Cardiac septum (tissue), 1 donor: ENCODE measurements around the gene FBXO22. TPM values are rescaled to one million over a fixed set of nuclear protein-coding genes. Genes with fewer than 3 reads are reported as not detected.
"Not testable (repeated sequence)": the region's sequence is repeated elsewhere in the genome, so short reads cannot be mapped to it uniquely, and the experiment has no call there.

Experiments used
- DNase-seq: peaks from one replicate; pipeline ENCODE4 v3.0.0-alpha.2; 2020; ENCODE audit warnings: low spot score
- intact Hi-C: fragments of 100-400 bp; cut with DNase I; formaldehyde crosslinking; loops from one replicate; pipeline ENCODE4 v1.14.0; 2022
- total RNA-seq: library from RNA; stranded (reverse); fragmentation: NEBNext Ultra II Directional; extraction: Animal tissue kit (Norgen Biotek cat#: 25700); gene quantifications from one replicate; pipeline ENCODE4 v1.2.1, GENCODE V29; 2021
- donor health status: DM: no; HTN: no; CAD: no.

Gene FBXO22
- total RNA-seq, 1 donor from 2014 or later: 19.1 TPM

DNA sequence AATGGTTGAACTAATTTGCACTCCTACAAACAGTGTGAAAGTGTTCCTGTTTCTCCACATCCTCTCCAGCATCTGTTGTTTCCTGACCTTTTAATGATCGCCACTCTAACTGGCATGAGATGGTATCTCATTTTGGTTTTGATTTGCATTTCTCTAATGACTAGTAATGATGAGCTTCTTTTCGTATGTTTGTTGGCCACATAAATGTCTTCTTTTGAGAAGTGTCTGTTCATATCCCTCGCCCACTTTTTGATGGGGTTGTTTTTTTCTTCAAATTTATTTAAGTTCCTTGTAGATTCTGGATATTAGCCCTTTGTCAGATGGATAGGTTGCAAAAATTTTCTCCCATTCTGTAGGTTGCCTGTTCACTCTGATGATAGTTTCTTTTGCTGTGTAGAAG, 6.7 kb downstream of the FBXO22 start:
- intact Hi-C loops, DNase-seq: not testable (repeated sequence)

DNA sequence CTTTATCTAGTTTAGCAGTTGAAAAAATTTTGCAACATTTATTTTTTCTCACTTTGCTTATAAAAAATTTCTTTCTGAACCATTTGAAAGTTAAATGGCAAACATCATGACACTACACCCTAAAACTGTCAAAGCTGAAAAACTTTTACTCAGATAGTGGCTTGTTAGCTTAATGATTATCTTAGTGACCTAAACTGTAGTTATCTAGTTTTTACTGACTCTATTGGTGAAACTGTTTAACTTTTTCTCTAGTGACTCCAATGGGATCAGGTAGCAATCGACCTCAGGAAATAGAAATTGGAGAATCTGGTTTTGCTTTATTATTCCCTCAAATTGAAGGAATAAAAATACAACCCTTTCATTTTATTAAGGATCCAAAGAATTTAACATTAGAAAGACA, 13.3 kb downstream of the FBXO22 start:
- no peak for DNase-seq
- intact Hi-C loops: no loop called here

DNA sequence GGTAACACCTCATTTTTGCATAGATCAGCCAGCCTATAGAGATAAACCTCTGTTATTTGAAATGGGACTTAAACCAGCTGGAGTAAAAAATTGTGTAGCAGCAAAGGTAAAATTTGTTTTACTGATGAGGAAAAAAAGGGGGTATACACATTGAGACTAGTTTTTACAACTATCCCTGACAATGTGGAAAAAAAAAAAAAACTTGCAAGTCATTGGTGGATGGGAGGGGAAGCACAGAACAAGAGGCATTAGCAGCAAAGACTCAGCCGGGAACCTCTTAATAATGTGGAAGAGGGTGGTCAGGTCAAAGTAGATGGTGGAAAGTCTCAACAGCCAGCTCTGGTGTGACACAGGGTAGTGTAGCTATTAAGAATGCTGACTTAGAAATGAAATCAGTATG, 14.5 kb downstream of the FBXO22 start:
- intact Hi-C loops: no loop called here

DNA sequence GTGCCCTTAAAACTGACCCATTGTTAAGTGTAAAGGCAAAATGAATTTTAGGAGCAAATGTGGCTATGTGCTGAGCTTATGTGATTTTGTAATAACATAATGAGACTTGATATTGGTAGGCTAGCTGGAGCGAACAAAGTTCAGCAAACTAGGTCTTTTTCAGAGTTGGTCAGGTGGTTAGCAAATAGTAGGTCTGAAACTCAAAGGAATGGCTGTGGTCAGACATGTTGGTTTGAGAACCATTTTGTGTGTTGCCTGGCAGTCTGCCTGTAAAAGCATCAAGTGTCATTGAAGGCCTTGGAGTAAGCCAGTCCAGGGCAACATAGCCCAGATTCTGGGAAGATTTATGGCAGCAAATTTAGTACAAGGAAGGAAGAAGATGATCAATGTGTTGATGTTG, 16.4 kb downstream of the FBXO22 start:
- intact Hi-C loops: loop anchor here (5.0 kb wide), 1 partner anchor 108 kb away; no protein-coding TSS in a partner anchor
- no peak for DNase-seq

More for the DNA sequence above, 14.5 kb downstream of the FBXO22 start:
- DNase-seq: no peak

DNA sequence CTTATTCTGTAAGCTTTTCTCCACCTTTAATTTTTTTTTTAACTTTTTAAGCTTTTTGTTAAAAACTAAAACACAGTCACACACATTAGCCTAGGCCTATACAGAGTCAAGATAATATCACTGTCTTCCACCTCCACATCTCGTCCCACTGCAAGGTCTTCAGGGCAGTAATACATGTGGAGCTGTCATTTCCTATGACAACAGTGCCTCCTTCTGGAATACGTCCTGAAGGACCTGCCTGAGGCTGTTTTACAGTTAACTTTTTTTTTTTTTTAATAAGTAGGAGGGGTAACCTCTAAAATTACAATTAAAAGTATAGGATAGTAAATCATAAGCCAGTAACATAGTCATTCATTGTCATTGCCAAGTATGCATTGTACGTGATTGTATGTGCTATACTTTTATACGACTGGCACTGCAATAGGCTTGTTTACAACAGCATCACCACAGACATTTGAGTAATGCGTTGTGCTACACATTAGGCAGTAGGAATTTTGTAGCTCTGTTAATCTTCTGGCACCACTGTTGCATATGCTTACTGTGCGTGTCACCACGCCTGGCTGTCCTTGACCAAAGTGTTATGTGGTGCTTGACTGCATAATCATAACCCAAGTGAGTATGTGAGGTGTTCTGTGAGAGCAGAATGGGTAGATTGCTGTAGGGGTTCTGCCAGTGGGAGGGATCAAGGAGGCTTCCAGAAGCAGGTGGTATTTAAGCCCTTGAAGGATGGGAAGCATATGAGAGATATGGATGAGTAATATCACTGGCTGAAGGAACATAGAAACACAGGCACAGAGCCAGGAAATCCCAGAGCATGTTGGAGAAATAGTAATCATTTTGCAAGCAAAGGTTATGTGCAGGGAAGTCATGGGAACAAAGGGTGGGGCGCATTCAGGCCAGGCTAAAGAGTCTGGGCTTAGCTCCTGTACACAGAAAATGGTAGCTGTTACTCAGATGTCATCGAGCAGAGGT, 18.3 kb downstream of the FBXO22 start:
- DNase-seq: no peak
- intact Hi-C loops: loop anchor here (5.0 kb wide), 1 partner anchor 110 kb away; no protein-coding TSS in a partner anchor

GRCh38 chr15:75923756-75924155, 20.1 kb downstream of the FBXO22 start:
- intact Hi-C loops: loop anchor here (5.0 kb wide), 1 partner anchor 111 kb away; no protein-coding TSS in a partner anchor
- DNase-seq: no peak

- intact Hi-C loops: loop anchor here (5.0 kb wide), 1 partner anchor 112 kb away; no protein-coding TSS in a partner anchor
- DNase-seq: no peak
These were observed 20.9 kb downstream of the FBXO22 start for GRCh38 chr15:75924576-75924975.

- DNase-seq: no peak
- intact Hi-C loops: no loop called here
These were observed 21.8 kb downstream of the FBXO22 start for GRCh38 chr15:75925440-75925839.

- intact Hi-C loops: no loop called here
- DNase-seq: no peak
These were observed 23.3 kb downstream of the FBXO22 start for GRCh38 chr15:75926931-75927330.

DNA sequence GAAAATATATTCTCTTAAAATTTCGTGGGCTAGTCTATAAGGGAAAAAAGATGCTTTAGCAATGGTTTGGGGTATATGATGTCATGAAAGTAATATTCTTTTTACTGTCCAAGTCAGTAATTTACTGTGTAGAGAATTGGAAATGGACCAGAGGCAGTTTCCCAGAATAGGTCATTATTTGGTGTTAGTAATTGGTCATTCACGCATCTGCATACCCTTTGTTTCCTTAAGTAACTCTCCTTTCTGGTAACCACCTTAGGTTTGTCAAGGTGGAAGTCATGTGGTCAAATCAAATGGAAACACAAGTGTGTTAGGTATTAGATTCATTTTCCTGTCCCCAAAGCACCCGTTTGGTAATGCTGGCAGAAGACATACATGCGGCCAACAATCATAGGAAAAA, 23.9 kb downstream of the FBXO22 start:
- intact Hi-C loops: no loop called here
- DNase-seq: no peak

DNA sequence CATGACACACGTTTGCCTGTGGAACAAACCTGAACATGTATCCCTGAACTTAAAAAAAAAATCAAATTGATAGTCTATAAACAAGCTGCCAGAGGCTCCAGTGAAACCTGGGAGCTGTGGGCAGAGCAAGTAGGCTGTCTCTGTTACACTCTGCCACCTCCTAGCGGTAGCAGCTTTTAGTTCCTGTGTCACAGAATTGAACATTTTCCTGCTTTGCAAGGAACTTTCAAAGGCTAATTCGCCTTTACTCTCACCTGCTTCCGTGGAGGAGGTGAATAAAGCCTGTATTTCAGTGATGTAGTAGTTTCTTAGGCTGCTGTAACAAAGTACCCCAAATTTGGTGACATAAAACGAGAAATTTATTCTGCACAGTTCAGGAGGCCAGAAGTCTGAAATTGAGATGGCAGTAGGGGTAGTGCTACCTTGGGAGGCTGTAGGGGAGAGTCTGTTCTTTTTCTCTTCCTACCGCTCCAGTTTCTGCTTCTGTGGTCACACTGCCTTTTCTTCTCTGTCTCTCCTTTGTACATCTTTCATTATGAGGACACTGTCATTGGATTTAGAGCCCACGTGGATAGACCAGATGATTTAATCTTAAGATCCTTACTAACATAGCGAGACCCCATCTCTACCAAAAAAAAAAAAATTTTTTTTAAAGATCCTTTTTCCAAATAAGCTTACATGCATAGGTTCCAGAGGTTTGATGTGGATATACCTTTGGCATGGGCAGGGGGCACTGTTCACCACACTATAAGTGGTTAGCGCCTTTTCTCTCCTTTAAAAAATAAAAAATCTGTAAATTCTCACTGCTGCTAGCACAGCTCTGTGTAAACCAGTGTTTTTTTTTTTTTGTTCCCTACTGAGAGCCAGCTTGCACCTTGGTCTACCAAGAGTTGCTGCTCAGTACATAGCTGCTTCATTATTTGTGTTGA, 25.3 kb downstream of the FBXO22 start:
- intact Hi-C loops: no loop called here

DNA sequence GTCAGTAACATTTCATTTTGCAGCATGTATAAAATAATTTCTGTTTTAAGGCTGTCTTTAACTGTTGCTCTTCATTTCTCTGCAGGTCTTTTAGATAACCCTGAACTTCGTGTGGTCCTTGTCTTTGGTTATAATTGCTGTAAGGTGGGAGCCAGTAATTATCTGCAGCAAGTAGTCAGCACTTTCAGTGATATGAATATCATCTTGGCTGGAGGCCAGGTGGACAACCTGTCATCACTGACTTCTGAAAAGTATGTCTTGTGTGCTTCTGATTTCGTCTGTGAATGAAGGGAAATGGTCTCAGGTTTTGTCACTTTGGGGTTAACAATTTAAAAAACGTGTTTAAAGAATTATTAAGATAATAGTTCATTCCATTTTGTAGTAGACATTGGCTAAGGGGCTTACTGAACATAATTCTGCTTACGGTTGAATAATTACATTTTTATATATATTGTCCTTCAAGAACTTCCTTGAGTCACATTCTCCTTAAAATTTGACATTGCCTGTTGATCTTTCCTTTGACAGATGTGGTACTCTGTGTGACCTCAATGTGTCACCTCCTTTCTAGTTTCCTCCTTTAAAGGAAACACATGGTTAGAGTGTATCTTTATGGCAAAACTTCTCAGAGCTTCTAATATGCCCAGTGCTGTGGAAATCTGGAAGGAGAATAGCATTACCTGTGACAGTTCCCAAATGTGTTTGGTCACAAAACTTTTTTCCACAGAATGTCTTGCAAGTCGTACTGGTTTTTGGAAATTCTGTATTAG, 26.3 kb downstream of the FBXO22 start:
- no peak for DNase-seq
- intact Hi-C loops: no loop called here

More for the DNA sequence above, 25.3 kb downstream of the FBXO22 start:
- DNase-seq: no peak

DNA sequence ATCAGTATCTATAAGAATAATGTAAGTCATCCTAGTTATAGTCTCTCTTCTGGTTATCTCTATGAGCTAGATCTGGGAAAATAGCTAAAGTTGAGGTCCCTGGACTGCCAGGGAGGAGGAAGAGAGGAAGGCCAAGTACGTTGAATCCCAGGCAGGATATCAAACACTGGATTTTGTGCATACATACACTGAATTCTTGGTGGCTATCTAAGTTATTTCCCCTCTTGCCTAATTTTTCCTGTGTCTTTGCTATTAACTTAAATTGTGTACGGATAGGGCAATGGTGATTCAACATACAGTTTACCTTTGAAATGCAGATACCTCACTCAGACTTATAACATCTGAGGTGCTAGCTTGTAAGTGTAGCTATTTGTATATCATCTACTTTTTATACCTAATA, 27.2 kb downstream of the FBXO22 start:
- intact Hi-C loops: no loop called here
- no peak for DNase-seq

- no peak for DNase-seq
- intact Hi-C loops: no loop called here
These were observed 38.8 kb downstream of the FBXO22 start for GRCh38 chr15:75942464-75942863.

DNA sequence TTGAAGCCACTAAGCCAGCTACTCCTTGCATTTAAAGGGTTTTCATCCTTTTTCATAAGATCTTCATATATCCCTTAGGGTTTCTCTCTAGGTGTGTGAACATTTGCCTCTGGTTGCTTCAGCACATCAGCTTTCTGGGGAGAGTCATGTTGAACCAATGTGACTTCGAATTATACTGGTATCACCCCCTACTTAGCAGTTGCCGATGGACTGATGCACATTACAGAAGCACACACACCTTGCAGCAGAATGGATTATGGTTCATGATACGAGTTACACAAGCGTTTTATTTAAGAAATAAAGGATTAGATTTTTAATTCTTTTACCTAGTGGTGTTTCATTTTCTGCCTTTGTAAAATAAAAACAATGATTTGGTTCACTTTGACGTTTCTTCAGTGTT, 39.6 kb downstream of the FBXO22 start:
- no peak for DNase-seq
- intact Hi-C loops: no loop called here

DNA sequence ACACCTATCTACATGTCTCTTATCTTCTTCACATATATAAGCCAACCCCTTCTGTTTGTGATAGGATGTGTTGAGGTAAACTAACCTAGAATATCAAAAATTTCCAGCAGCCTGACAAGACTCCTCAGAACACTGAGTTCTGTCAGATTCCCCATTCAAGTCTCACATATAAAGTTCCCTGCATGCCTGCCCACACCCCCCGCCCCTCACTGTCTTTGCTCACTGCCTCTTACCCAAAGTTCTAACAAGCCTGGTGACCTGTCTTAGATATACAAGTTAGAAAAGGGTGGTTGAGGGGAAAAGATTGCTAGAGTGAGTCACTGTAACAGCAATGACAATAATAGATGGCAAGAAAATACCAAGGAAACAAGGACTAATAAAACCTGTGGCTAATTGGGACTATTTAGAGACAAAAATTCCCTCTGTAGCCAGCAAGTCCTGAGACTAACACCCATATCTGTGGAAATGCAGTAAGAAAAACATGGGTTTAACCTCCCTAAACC, 40.1 kb downstream of the FBXO22 start:
- intact Hi-C loops: no loop called here
- no peak for DNase-seq

DNA sequence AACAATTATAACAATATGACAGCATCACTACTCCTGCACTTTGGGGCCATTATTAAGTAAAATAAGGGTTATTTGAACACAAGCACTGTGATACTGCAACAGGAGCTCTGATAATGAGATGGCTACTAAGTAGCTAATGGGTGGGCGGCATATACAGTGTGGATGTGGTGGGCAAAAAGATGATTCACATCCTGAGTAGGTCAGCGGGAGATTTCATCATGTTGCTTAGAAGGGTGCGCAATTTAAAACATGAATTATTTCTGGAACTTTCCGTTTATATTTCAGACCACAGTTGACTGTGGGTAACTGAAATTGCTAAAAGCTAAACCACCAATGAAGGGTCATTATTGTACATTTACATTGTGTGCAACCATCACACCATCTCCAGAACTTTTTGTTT, 42.3 kb downstream of the FBXO22 start:
- intact Hi-C loops: no loop called here
- no peak for DNase-seq

DNA sequence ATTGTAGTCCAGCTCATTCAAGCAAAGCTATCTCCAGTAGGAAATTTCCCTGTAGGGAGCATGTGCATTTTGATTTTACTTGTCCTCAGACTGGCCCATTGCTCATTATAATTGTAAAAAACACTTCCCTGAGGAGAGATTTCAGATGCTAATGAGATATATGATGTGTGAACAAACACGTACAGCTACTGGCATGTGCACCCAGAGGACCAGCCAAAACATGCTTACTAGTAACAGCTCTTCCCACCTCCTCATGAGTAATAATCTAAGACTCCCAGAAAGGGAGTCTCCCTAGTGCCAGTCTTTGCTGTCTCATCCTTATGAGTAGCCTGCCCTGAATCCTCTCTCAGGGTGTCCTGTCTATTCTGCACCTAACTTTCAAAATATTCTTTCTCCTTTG, 43.4 kb downstream of the FBXO22 start:
- intact Hi-C loops: no loop called here

DNA sequence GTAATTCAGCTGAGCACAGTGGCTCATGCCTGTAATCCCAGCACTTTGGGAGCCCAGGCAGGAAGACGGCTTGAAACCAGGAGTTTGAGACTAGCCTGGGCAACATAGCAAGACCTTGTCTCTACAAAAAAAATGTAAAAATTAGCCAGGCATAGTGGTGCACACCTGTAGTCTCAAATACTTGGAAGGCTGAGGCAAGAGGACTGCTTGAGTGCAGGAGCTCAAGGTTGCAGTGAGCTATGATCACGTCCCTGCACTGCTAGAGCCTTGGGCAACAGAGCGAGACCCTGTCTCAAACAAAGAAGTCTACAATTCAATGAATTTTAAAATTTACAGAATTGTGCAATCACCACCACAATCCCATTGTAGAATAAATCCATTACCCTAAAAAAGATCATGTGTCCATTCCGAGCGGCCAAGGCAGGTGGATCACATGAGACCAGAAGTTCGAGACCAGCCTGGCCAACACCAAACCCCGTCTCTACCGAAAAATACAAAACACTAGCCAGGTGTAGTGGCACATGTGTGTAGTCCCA, 45.2 kb downstream of the FBXO22 start:
- intact Hi-C loops: no loop called here
- DNase-seq: no peak

More for the DNA sequence above, 43.4 kb downstream of the FBXO22 start:
- no peak for DNase-seq
